HT-29 (cell line): ENCODE data around the gene RFX6. TPM values are rescaled to one million over a fixed set of nuclear protein-coding genes. Genes with fewer than 3 reads are reported as not detected.

ENCODE experiments used
- DNase-seq: peaks from one replicate; pipeline ENCODE4 v3.0.0-alpha.2; 2015; ENCODE audit warnings: low spot score
- total RNA-seq: library from RNA; depleted of rRNA; stranded (reverse); fragments of >200 nt; shearing (Covaris generic); gene quantifications from 2 replicates; pipeline ENCODE4 v1.2.3, GENCODE V29; 2014; rRNA removed

Gene RFX6
- total RNA-seq, 1 experiment from 2014 or later: 0.23 TPM

- DNase-seq: no peak
Measured at GRCh38 chr6:116966675-116967576, 89.9 kb downstream of the RFX6 start.

DNA sequence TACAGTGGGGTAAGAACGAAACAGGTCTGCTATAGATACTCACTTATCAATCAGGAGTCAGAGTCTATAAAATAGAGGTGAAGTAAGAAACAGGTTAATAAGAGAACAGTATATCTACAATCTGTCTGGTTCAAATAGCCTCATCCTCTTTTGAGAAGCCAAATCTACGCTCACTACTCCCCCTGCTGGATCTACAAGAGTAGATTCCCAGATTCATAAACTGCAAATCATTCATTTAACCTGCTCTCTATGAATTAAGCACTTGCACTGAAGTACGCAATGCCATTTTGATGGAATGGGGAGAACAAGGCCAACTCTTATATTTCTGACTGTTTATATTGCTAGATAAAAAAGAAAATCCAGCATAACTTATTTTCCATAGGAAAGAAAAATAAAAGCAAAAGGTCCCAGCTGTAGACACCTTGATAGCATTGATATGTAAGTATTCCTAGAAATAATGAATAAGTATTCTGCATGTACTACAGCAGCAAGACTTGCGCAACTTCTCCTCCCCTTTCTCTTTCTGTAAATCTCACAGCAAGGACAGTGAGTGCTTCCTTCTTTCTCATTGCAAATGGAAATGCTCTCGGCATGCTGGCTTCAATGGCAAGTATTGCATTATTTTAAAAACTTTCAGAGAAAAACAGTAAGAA is 92.3 kb downstream of the RFX6 start:
- DNase-seq: peak; percentile 78

- DNase-seq: peak; percentile 82
Measured at GRCh38 chr6:116971959-116972358, 94.9 kb downstream of the RFX6 start.

DNA sequence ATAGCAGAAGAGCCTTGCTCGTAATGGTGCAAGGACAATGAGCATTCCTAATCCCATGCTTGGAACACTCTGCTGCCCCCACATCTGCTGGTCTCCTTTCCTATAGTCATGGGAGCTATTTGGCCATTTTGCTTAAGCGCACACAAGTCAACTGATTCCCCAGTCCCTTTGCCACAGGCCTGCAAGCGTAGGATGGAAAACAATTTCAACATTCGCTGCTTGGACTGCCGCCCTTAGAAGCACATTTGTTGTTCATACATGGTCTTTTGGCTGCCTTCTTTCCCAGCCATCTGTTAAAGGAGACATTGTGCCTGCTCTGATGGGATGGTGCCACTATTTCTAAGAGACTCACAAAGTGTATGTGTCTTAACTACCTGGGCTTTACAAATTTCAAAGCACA is 96.9 kb downstream of the RFX6 start:
- no peak for DNase-seq

- no peak for DNase-seq
Measured at GRCh38 chr6:116974526-116975316, 97.7 kb downstream of the RFX6 start.

- DNase-seq: no peak
Measured at GRCh38 chr6:116975600-116975999, 98.6 kb downstream of the RFX6 start.

GRCh38 chr6:116979560-116979959 is 102.5 kb downstream of the RFX6 start:
- no peak for DNase-seq

Other genes starting within 250 kb of the RFX6 start
- 6.0 and 6.1 TPM in 2 replicates for gene ZUP1, start 208.5 kb upstream of the RFX6 start, total RNA-seq
- gene KPNA5, start 196.0 kb upstream of the RFX6 start, total RNA-seq: 1.6 and 2.6 TPM in 2 replicates
- gene FAM162B, start 111.5 kb upstream of the RFX6 start, total RNA-seq: not detected in 2 replicates
- not detected in 2 replicates for gene GPRC6A, start 48.2 kb upstream of the RFX6 start, total RNA-seq